ENCODE measurements around the gene TNRC6C. TPM values are rescaled to one million over a fixed set of nuclear protein-coding genes. Genes with fewer than 3 reads are reported as not detected.

TNRC6C gene
- total RNA-seq, 1 donor, result 6.2 TPM

- Histone ChIP-seq H3K36me3 (ENCODE audit: insufficient read depth, low read length) (no peaks in the 10 kb centered on the region), H3K79me2 (ENCODE audit: insufficient read depth, low read length) (peaks cover 5% of the 10 kb centered on the region), H3K27ac (ENCODE audit: low read depth, low read length) (no peak overlapping the region), H3K4me3 (ENCODE audit: insufficient read depth, low read length) (no peak overlapping the region), H3K4me2 (ENCODE audit: insufficient read depth, low read length) (no peak overlapping the region), H3K4me1 (ENCODE audit: insufficient read depth, low read length) (no peaks in the 10 kb centered on the region), H4K20me1 (ENCODE audit: insufficient read depth, low read length) (no peaks in the 10 kb centered on the region), H2AFZ (ENCODE audit: low read length) (no peak overlapping the region), H3K27me3 (ENCODE audit: insufficient read depth, low read length) (no peaks in the 10 kb centered on the region), H3K9me3 (ENCODE audit: low read depth, low read length) (no peaks in the 10 kb centered on the region)
- DNase-seq (ENCODE audit: insufficient read length, low spot score, missing footprints), result no peak
- TF ChIP-seq CTCF (IDR thresholded peaks at IDR 0.05; ENCODE audit: extremely low read depth, low read depth, low read length), result no peak
Observed at GRCh38 chr17:78006338-78006737, 47.8 kb downstream of the TNRC6C start.

GRCh38 chr17:78007647-78008046 is 49.1 kb downstream of the TNRC6C start:
- H2AFZ ChIP-seq (ENCODE audit: low read length), result no peak overlapping the region
- no peak overlapping the region for H3K4me3 ChIP-seq (ENCODE audit: insufficient read depth, low read length)
- no peak overlapping the region for H3K27ac ChIP-seq (ENCODE audit: low read depth, low read length)
- DNase-seq (ENCODE audit: insufficient read length, low spot score, missing footprints), result no peak
- H4K20me1 ChIP-seq (ENCODE audit: insufficient read depth, low read length), result no peaks in the 10 kb centered on the region
- no peak overlapping the region for H3K4me2 ChIP-seq (ENCODE audit: insufficient read depth, low read length)
- H3K27me3 ChIP-seq (ENCODE audit: insufficient read depth, low read length), result no peaks in the 10 kb centered on the region
- H3K79me2 ChIP-seq (ENCODE audit: insufficient read depth, low read length), result peaks cover 3% of the 10 kb centered on the region
- H3K4me1 ChIP-seq (ENCODE audit: insufficient read depth, low read length), result no peaks in the 10 kb centered on the region
- no peak for TF ChIP-seq CTCF (IDR thresholded peaks at IDR 0.05; ENCODE audit: extremely low read depth, low read depth, low read length)
- H3K9me3 ChIP-seq (ENCODE audit: low read depth, low read length), result no peaks in the 10 kb centered on the region
- H3K36me3 ChIP-seq (ENCODE audit: insufficient read depth, low read length), result no peaks in the 10 kb centered on the region

- DNase-seq (ENCODE audit: insufficient read length, low spot score, missing footprints), result no peak
- Histone ChIP-seq H3K4me3 (ENCODE audit: insufficient read depth, low read length) (no peak overlapping the region), H3K27me3 (ENCODE audit: insufficient read depth, low read length) (no peaks in the 10 kb centered on the region), H3K79me2 (ENCODE audit: insufficient read depth, low read length) (no peaks in the 10 kb centered on the region), H3K36me3 (ENCODE audit: insufficient read depth, low read length) (no peaks in the 10 kb centered on the region), H3K9me3 (ENCODE audit: low read depth, low read length) (no peaks in the 10 kb centered on the region), H3K4me2 (ENCODE audit: insufficient read depth, low read length) (no peak overlapping the region), H3K27ac (ENCODE audit: low read depth, low read length) (no peak overlapping the region), H2AFZ (ENCODE audit: low read length) (no peak overlapping the region), H3K4me1 (ENCODE audit: insufficient read depth, low read length) (no peaks in the 10 kb centered on the region), H4K20me1 (ENCODE audit: insufficient read depth, low read length) (no peaks in the 10 kb centered on the region)
- TF ChIP-seq CTCF (IDR thresholded peaks at IDR 0.05; ENCODE audit: extremely low read depth, low read depth, low read length), result no peak
Observed at GRCh38 chr17:78010759-78011158, 52.3 kb downstream of the TNRC6C start.

- Histone ChIP-seq H3K79me2 (ENCODE audit: insufficient read depth, low read length) (no peaks in the 10 kb centered on the region), H3K4me2 (ENCODE audit: insufficient read depth, low read length) (no peak overlapping the region), H3K27ac (ENCODE audit: low read depth, low read length) (no peak overlapping the region), H3K27me3 (ENCODE audit: insufficient read depth, low read length) (no peaks in the 10 kb centered on the region), H3K4me3 (ENCODE audit: insufficient read depth, low read length) (no peak overlapping the region), H3K36me3 (ENCODE audit: insufficient read depth, low read length) (no peaks in the 10 kb centered on the region), H4K20me1 (ENCODE audit: insufficient read depth, low read length) (no peaks in the 10 kb centered on the region), H3K9me3 (ENCODE audit: low read depth, low read length) (no peaks in the 10 kb centered on the region), H3K4me1 (ENCODE audit: insufficient read depth, low read length) (no peaks in the 10 kb centered on the region), H2AFZ (ENCODE audit: low read length) (no peak overlapping the region)
- TF ChIP-seq CTCF (IDR thresholded peaks at IDR 0.05; ENCODE audit: extremely low read depth, low read depth, low read length), result no peak
- no peak for DNase-seq (ENCODE audit: insufficient read length, low spot score, missing footprints)
Observed at GRCh38 chr17:78012428-78012827, 53.9 kb downstream of the TNRC6C start.

All from osteoblast (primary cell).